GM23338 (cell line): ENCODE data around the gene DPYD. TPM values are rescaled to one million over a fixed set of nuclear protein-coding genes. Genes with fewer than 3 reads are reported as not detected.

Source experiments
- ATAC-seq: fragments of 200-7000 bp; cut with Tn5 transposase; 3 replicates; pipeline ENCODE4 v1.9.1; 2020
- DNase-seq: peaks from one replicate; pipeline ENCODE4 v3.0.0-alpha.2; 2015; ENCODE audit warnings: low spot score
- H2AFZ ChIP-seq: fragments of 200-600 bp; sonication (generic); 2 replicates; pipeline ENCODE4 v1.8.0; 2016; ENCODE audit warnings: antibody characterized with exemption, mild to moderate bottlenecking, moderate library complexity
- H3F3A ChIP-seq: fragments of 200-600 bp; sonication (generic); replicated peaks from 2 replicates; pipeline ENCODE4 v1.8.0; 2017; ENCODE audit warnings: antibody characterized with exemption, mixed run types, low read depth
- H3K27ac ChIP-seq: fragments of 200-600 bp; sonication (generic); 2 replicates; pipeline ENCODE4 v1.6.1; 2016; ENCODE audit warnings: low read depth
- H3K27me3 ChIP-seq: fragments of 200-600 bp; sonication (generic); 2 replicates; pipeline ENCODE4 v1.8.0; 2016; ENCODE audit warnings: mild to moderate bottlenecking, mixed run types, moderate library complexity; ENCODE audit not compliant: insufficient read depth
- H3K36me3 ChIP-seq: fragments of 200-600 bp; sonication (generic); 2 replicates; pipeline ENCODE4 v1.8.0; 2016; ENCODE audit warnings: mild to moderate bottlenecking; ENCODE audit not compliant: insufficient read depth
- H3K4me1 ChIP-seq: fragments of 200-600 bp; sonication (generic); 2 replicates; pipeline ENCODE4 v1.8.0; 2016; ENCODE audit warnings: mild to moderate bottlenecking, moderate library complexity; ENCODE audit not compliant: insufficient read depth
- H3K4me2 ChIP-seq: fragments of 200-600 bp; sonication (generic); 2 replicates; pipeline ENCODE4 v1.7.1; 2017; ENCODE audit warnings: mixed run types
- H3K4me3 ChIP-seq: fragments of 200-600 bp; sonication (generic); 2 replicates; pipeline ENCODE4 v1.6.1; 2016; ENCODE audit warnings: mixed run types
- H3K79me2 ChIP-seq: fragments of 200-600 bp; sonication (generic); replicated peaks from 2 replicates; pipeline ENCODE4 v1.8.0; 2017; ENCODE audit warnings: mild to moderate bottlenecking; ENCODE audit not compliant: insufficient read depth
- H3K9me2 ChIP-seq: fragments of 200-600 bp; sonication (generic); 2 replicates; pipeline ENCODE4 v1.8.0; 2017; ENCODE audit not compliant: insufficient read depth
- H4K20me1 ChIP-seq: fragments of 200-600 bp; sonication (generic); replicated peaks from 2 replicates; pipeline ENCODE4 v1.8.0; 2017; ENCODE audit warnings: mild to moderate bottlenecking; ENCODE audit not compliant: insufficient read depth
- H3K27ac Mint-ChIP-seq: 2 replicates; pipeline ENCODE4 v1.8.0; 2020; ENCODE audit warnings: inconsistent platforms, mild to moderate bottlenecking, moderate library complexity, mixed read lengths
- H3K27me3 Mint-ChIP-seq: 3 replicates; pipeline ENCODE4 v1.8.0; 2022; ENCODE audit warnings: low read depth, mild to moderate bottlenecking, moderate library complexity, mixed read lengths, inconsistent platforms; ENCODE audit not compliant: insufficient read depth, poor library complexity
- H3K36me3 Mint-ChIP-seq: 3 replicates; pipeline ENCODE4 v1.8.0; 2021; ENCODE audit warnings: low read depth, mild to moderate bottlenecking, inconsistent platforms, moderate library complexity, mixed read lengths
- H3K4me1 Mint-ChIP-seq: 3 replicates; pipeline ENCODE4 v1.8.0; 2020; ENCODE audit warnings: mild to moderate bottlenecking, inconsistent platforms, mixed read lengths
- H3K4me3 Mint-ChIP-seq: 3 replicates; pipeline ENCODE4 v1.8.0; 2021; ENCODE audit warnings: moderate library complexity, mild to moderate bottlenecking, inconsistent platforms, mixed read lengths
- H3K9me3 Mint-ChIP-seq: 3 replicates; pipeline ENCODE4 v1.8.0; 2020; ENCODE audit warnings: moderate library complexity, mild to moderate bottlenecking, inconsistent platforms, mixed read lengths
- EZH2 ChIP-seq: fragments of 200-600 bp; sonication (generic); IDR thresholded peaks from one replicate; pipeline ENCODE4 v1.8.0; 2017; ENCODE audit warnings: antibody characterized with exemption, mild to moderate bottlenecking, low read depth; ENCODE audit not compliant: unreplicated experiment
- NANOG ChIP-seq: IDR thresholded peaks from 2 replicates; pipeline ENCODE4 v1.6.1; 2016; ENCODE audit warnings: antibody characterized with exemption, borderline replicate concordance
- polyA plus RNA-seq: library from polyadenylated mRNA; unstranded; fragments of >200 nt; fragmentation: Nextera tagmentation; extraction: Ambion mirVana; gene quantifications from 2 replicates; pipeline ENCODE4 v1.2.1, GENCODE V29; 2016
- total RNA-seq: library from RNA; depleted of rRNA; stranded (reverse); fragments of >200 nt; shearing (Covaris generic); gene quantifications from 2 replicates; pipeline ENCODE4 v1.2.3, GENCODE V29; 2014
- TF ChIP-seq, protein P1 (sequence below): IDR thresholded peaks from one replicate; pipeline ENCODE4 v1.6.1; 2018; ENCODE audit warnings: antibody characterized with exemption; ENCODE audit not compliant: unreplicated experiment
- TF ChIP-seq, protein P2 (sequence below): fragments of 250-450 bp; sonication (Bioruptor Pico); IDR thresholded peaks from 2 replicates; pipeline ENCODE4 v1.5.0; 2020; ENCODE audit warnings: mild to moderate bottlenecking, moderate library complexity

The DPYD gene
- total and polyA plus RNA-seq, 2 experiments from 2014 or later = 0.50 to 1.6 TPM

GRCh38 chr1:97599447-97599846 is 321.4 kb downstream of the DPYD start (continued):
- TF ChIP-seq, protein P1, sequence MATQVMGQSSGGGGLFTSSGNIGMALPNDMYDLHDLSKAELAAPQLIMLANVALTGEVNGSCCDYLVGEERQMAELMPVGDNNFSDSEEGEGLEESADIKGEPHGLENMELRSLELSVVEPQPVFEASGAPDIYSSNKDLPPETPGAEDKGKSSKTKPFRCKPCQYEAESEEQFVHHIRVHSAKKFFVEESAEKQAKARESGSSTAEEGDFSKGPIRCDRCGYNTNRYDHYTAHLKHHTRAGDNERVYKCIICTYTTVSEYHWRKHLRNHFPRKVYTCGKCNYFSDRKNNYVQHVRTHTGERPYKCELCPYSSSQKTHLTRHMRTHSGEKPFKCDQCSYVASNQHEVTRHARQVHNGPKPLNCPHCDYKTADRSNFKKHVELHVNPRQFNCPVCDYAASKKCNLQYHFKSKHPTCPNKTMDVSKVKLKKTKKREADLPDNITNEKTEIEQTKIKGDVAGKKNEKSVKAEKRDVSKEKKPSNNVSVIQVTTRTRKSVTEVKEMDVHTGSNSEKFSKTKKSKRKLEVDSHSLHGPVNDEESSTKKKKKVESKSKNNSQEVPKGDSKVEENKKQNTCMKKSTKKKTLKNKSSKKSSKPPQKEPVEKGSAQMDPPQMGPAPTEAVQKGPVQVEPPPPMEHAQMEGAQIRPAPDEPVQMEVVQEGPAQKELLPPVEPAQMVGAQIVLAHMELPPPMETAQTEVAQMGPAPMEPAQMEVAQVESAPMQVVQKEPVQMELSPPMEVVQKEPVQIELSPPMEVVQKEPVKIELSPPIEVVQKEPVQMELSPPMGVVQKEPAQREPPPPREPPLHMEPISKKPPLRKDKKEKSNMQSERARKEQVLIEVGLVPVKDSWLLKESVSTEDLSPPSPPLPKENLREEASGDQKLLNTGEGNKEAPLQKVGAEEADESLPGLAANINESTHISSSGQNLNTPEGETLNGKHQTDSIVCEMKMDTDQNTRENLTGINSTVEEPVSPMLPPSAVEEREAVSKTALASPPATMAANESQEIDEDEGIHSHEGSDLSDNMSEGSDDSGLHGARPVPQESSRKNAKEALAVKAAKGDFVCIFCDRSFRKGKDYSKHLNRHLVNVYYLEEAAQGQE = no peak
- TF ChIP-seq, protein P2, sequence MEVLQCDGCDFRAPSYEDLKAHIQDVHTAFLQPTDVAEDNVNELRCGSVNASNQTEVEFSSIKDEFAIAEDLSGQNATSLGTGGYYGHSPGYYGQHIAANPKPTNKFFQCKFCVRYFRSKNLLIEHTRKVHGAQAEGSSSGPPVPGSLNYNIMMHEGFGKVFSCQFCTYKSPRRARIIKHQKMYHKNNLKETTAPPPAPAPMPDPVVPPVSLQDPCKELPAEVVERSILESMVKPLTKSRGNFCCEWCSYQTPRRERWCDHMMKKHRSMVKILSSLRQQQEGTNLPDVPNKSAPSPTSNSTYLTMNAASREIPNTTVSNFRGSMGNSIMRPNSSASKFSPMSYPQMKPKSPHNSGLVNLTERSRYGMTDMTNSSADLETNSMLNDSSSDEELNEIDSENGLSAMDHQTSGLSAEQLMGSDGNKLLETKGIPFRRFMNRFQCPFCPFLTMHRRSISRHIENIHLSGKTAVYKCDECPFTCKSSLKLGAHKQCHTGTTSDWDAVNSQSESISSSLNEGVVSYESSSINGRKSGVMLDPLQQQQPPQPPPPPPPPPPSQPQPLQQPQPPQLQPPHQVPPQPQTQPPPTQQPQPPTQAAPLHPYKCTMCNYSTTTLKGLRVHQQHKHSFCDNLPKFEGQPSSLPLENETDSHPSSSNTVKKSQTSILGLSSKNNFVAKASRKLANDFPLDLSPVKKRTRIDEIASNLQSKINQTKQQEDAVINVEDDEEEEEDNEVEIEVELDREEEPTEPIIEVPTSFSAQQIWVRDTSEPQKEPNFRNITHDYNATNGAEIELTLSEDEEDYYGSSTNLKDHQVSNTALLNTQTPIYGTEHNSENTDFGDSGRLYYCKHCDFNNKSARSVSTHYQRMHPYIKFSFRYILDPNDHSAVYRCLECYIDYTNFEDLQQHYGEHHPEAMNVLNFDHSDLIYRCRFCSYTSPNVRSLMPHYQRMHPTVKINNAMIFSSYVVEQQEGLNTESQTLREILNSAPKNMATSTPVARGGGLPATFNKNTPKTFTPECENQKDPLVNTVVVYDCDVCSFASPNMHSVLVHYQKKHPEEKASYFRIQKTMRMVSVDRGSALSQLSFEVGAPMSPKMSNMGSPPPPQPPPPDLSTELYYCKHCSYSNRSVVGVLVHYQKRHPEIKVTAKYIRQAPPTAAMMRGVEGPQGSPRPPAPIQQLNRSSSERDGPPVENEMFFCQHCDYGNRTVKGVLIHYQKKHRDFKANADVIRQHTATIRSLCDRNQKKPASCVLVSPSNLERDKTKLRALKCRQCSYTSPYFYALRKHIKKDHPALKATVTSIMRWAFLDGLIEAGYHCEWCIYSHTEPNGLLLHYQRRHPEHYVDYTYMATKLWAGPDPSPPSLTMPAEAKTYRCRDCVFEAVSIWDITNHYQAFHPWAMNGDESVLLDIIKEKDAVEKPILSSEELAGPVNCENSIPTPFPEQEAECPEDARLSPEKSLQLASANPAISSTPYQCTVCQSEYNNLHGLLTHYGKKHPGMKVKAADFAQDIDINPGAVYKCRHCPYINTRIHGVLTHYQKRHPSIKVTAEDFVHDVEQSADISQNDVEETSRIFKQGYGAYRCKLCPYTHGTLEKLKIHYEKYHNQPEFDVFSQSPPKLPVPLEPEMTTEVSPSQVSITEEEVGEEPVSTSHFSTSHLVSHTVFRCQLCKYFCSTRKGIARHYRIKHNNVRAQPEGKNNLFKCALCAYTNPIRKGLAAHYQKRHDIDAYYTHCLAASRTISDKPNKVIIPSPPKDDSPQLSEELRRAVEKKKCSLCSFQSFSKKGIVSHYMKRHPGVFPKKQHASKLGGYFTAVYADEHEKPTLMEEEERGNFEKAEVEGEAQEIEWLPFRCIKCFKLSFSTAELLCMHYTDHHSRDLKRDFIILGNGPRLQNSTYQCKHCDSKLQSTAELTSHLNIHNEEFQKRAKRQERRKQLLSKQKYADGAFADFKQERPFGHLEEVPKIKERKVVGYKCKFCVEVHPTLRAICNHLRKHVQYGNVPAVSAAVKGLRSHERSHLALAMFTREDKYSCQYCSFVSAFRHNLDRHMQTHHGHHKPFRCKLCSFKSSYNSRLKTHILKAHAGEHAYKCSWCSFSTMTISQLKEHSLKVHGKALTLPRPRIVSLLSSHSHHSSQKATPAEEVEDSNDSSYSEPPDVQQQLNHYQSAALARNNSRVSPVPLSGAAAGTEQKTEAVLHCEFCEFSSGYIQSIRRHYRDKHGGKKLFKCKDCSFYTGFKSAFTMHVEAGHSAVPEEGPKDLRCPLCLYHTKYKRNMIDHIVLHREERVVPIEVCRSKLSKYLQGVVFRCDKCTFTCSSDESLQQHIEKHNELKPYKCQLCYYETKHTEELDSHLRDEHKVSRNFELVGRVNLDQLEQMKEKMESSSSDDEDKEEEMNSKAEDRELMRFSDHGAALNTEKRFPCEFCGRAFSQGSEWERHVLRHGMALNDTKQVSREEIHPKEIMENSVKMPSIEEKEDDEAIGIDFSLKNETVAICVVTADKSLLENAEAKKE = no peak

DNA sequence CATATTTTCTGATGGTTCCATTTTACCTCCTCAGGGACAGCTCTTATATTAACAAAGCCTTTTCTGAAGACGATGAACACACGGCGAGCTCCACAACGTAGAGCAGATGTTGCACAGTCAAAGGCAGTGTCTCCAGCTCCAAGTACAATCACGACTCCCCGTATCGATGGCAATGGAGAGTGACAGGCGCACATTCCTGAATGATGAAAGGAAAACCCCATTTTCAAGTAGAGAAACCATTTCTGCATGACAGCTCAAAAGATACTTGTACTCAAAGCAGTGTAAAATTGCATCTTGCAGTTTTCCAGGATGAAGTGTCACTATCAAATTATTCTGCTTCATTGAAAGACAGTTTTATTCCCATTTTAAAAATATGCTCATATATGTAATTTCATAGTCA is 327.6 kb downstream of the DPYD start:
- no peak overlapping the region for H3K27ac Mint-ChIP-seq
- H3K4me3 Mint-ChIP-seq = no peak overlapping the region
- Histone ChIP-seq H3K79me2 (no peaks in the 10 kb centered on the region), H3K4me3 (no peak overlapping the region), H3K27me3 (no peaks in the 10 kb centered on the region), H3F3A (no peaks in the 10 kb centered on the region), H3K27ac (no peak overlapping the region), H4K20me1 (no peaks in the 10 kb centered on the region), H3K4me1 (0 out of 2 replicates have a peak, but pooled peaks cover 3% of the 10 kb centered on the region), H3K9me2 (no peaks in the 10 kb centered on the region), H3K36me3 (no peaks in the 10 kb centered on the region), H2AFZ (no peak overlapping the region), H3K4me2 (no peak overlapping the region)
- no peak for ATAC-seq
- H3K4me1 Mint-ChIP-seq = no peaks in the 10 kb centered on the region; the same call in 2 of the 3 replicates
- no peaks in the 10 kb centered on the region for H3K27me3 Mint-ChIP-seq
- no peaks in the 10 kb centered on the region for H3K36me3 Mint-ChIP-seq
- no peaks in the 10 kb centered on the region for H3K9me3 Mint-ChIP-seq
- DNase-seq = no peak
- TF ChIP-seq EZH2 (no peak), NANOG (no peak)
- TF ChIP-seq, protein P2 = no peak
